Hematopoietic multipotent progenitor cell treated with erythropoietin and hydrocortisone succinate and interleukin-3 and kit ligand, for 17 days (in vitro differentiated cells): Measurements from ENCODE around the gene CTXND1.
A peak's percentile ranks its signal among the peaks of the same experiment; 100 is the strongest.

Experiments used
- DNase-seq: peaks from one replicate; pipeline ENCODE4 v3.0.0-alpha.2; 2015; ENCODE audit warnings: low spot score

CTXND1 gene

DNA sequence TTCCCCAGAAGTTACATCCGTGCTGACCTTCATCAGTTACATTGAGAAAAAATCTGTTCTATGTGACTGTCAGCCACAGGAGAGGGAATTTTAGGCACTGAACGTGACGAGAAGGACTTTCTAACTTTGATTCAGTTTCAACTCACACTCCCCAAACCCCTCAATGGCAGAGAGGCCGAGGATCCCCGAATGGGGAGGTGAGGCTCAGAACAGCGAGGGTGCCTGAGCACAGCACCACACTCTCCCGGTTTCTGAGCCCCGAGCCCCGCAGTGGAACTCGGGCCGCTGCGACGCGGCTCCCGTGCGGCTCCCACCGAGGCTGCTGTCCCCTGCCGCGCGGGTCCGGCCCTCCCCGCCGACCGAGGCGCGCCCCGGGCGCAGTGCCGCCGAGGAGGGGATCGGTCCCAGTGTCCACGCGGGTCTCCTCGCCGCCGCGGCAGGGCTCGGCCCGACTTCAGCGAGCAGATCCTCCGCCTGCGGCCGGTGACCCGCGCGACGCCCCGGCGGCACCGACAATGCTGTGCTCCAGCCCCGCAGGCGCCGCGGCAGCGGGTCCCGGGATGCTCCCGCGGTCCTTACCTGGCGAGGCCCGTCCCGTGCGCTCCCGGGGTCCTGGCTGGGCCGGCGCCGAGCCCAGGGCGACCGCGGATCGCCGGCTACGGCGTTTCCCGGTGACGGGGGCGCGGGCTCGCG is 439 bp downstream of the CTXND1 start:
- DNase-seq = no peak

DNA sequence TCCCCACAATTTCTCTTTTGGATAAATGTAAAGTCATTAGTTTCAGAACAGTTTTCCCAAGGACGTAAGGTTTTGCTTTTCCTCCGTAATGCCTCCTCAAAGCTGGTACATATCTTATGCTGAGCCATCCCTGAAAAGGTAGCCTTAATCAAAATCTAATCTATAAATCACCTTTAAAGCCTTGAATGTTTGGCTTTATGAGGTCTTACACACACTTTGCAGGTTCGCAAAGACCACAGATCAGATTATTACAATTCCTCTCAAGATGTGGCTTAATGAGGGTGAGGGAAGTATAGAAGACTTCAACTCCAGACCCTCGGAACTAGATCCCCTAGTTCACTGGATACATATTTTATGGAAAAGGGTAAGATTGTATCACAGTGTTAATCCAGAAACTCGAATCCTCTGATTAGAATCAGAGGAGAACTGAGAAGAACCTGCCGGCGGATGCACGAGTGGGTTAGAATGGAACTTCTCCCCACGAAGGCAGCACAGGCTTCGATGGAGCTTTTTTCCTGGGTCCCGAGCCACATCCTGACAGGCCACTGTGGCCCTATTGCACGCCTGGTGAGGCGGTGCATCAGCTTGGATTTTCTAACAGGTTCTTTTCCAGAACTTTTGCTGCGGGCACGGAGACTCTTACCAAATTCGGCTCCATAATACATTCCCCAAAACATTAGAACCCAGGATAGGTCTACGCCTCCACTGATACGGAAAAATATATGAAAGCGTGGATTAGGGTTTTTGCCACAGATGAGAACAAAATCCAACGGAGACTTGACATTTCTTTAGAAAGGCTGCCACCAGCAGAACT is 1.2 kb downstream of the CTXND1 start:
- no peak for DNase-seq

DNA sequence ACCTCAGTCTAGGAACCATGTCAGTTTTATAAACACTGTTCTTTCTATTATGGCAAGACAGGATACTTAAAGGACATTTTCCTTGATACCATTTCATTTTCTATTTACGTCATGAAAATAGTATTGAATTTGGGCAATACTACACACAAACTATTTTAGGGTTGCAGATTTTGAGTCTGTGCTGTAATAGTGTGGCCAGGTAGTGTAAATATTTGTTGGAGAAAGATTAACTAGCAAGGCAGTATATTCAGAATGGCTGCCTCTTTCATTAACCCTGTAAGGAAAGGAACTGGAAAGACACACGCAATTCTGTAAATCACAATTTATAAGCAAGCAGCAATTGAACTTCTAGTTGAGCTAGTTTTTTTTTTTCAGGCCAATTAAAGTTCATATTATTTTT is 2.0 kb downstream of the CTXND1 start:
- no peak for DNase-seq

DNA sequence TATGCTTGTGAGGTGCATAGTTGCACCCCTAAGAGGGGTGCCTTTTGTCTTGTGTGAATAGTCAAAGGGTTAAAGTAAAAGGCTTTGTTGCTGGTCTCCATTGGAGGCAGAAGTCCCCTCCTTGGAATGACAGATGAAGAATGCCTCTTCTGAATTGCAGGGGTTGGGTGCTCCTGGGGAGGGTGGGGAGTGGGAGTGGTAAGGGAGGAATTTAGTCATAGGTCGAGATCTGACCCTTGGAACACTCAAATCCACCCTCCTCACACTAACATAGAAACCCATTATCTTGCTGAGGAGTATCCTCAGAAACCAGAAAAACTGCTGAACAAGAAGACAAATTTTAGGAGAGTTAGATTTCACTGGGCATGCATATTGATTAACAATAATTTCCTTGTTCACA is 4.7 kb downstream of the CTXND1 start:
- no peak for DNase-seq

DNA sequence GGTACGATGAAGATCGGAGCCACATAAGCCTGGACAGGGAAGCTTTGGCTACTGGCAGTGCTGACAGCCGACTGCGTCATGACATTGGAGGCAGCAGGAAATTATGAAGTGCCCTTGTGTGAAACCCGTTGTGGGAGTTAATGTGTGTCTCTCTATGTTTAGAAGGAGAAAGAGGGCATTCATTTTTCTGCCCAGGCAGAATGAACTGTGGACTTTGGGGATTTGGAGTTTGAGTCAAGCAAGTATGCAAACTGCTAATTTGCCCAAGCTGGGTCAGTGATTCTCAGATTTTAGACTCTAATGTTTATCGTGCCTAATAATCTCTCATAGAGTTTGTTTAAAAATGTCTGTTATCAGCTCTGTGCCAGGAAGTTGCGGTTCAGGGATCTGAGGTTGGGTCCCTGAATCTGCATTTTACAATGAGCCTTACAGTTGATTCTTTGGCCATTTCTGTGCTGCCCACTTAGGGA is 5.6 kb downstream of the CTXND1 start:
- no peak for DNase-seq

DNA sequence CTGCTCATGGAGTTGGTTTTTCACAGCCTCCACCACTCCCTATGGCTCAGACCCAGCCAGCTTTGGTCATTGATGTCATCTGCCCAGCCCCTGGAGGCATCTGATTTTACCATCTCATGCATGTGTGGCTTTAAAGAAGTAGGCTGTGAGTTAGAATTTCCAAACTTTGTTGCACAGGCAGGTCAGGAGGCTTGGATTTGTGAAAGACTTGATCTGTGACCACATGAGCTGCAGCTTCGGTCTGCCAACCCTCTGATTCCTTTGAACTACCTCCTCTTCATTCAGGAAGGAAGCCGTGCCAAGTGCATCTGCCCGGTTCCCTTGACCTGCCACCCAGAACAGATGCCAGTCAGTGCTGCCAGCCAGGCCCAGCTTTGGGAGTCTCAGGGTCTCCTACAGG is 9.2 kb downstream of the CTXND1 start:
- DNase-seq = no peak

DNA sequence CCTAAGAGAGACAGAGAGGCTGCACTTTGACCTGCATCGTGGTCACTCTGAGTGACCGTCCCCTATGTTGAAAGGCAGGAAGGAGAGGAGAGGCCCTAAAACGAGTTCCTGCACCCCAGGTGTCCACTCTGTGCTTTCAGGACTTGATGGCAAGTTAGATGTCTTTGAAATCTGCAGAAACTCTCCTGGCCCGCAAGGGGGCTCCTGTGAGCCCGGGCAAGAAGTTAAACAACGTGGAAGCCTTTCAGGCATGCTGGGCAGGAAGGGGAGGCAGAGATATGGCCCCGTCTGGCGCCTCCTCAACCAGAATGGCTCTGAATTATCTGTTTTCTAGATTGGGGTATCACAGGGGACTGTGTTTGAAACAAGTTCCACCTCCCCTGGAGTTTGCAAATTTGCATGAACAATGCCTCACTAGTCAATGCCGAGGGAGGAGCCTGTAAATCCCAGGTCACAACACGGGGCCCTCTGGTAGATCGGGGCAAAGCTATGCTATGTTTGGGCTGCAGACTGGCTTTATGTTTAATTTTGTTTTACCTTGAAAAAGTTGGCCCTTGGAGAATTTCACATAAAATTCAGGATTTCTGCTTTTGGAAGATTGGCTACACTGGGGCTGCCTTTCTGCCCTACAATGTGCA is 9.8 kb downstream of the CTXND1 start:
- DNase-seq = peak; percentile 21

DNA sequence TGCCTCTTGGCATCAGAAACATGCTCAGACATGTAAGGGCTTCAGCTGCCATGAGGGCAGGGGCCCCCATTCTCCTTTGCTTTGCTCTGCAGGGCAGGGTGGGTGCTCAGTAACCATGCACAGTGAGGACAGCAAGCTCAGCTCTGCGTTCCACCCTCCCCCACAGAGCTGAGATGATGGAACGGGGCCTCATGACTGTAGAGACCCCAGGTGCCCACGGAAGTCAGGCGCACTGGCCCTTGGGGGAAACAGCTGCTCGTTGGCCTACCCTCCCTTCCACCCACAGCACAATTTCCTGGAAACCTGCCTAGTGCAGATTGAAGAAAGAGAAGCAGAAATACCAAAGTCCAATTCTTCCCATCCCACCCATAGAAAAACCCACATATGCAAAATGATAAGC is 10.5 kb downstream of the CTXND1 start:
- no peak for DNase-seq

DNA sequence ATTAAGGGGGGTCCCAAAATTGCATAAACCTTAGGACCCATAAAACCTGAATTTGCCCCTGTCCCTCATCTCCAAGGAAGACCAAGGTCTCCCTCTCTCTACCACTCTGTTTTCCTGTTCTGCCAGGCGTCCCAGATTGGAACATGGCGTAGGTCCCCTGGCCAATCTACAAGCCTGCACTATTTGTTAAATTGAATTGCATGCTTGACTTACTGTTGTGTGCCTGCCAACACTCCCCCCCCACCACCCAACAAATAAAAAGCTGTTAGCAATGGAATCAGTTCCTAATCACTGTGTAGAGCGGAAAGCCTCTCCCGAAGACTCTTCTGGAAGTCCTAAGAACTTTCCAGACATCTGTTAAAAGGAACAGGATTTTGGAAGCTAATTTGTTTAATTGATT is 11.7 kb downstream of the CTXND1 start:
- no peak for DNase-seq

DNA sequence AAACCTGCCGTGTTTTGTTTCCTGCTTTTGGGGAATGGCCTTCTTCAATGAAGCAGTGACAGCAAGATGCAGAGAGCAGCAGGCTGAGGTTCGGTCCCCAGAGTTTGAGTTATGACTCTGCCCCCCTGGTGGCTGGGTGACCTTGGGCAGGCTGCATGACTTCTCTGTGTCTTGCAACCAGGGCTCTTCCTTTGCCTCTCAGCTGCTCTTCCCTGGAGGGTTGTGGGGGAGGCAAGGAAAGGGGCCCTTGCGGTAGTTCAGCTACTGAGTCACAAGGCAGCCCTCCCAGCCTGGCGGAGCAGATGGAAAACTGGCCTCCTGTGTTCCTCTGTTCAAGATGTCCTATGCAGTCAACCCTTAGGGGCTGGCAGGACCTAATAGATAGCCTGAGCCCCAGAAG is 17.1 kb downstream of the CTXND1 start:
- peak; percentile 52 for DNase-seq

DNA sequence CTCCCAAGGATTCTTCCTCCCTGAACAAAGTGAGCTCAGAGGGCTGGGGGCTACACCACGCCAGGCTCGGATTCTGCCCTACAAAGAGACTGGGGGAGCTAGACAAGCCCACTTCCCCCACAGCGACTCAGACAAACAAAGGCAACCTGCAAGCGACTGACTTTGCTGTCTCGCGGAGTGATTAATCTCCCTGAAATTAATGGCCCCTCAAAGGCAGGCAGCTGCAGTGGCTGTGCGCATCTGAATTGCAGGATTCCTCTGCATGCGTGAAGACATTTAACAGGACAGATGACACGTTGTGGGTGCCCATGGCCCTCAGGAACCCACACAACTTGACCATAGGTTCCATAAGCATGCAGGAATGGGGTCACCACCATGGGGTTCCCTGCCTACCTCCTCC is 18.4 kb downstream of the CTXND1 start:
- no peak for DNase-seq

DNA sequence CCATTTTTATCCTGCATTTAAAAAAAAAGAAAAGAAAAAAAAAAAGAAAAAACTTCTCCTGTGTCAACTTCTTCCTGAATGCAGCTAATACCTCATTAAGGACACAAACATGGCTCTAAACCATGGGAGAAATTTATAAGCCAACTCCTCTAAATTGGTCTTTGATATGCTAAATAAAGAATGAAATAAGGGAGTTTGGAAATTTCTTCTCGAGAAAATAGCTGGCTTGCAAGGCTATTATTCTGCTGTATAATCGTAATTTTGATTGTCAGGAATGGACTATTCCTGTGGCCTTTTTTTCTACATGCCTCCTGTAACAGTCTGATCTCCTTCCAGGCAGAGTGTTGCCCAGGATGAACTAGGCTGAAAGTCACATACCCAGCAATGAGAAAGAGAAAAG is 20.6 kb downstream of the CTXND1 start:
- no peak for DNase-seq

DNA sequence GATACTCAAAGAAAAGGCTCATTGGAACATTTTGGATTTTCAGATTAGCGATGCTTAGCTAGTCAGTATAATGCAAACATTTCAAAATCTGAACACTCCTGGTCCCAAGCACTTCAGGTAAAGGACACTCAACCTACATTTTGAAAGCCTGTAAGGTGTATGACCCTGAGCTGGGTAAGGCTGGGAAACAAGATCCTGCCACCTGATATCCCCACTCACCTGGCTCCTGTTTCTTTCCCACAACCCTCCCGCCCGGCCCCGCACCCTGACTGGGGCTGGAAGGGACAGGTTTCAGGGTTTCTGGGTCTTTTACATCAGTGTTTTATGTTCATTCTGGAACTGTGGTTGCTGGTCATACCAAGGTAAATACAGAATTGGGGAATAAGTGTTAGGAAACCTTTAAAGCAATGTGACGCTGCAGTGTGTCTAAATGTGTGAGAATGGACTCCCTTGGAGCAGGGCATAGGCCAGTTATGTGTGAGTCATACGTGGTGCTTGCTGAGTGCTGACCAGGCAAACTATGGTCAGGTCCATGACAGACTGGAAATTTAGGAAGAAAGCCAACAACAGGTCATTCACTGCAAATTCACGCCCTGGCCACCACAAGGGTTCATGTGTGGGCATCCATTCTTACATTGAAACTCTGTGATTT is 22.9 kb downstream of the CTXND1 start:
- DNase-seq = no peak

DNA sequence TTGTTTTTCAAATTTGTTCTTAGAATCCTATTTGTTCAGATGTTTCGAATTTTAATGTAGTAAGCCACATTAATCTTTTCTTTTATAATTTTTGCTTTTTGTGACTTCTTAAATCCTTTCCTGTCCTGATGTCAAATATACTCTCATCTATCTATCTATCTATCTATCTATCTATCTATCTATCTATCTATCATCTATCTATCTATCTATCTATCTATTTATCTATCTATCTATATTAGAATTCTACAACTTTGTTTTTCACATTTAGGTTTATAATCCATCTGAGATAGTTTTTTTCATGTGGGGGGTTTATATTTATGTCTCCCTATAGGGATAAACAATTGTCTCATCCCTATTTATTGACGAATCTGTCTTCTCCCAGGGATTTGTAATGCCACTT is 32.1 kb downstream of the CTXND1 start:
- no peak for DNase-seq

DNA sequence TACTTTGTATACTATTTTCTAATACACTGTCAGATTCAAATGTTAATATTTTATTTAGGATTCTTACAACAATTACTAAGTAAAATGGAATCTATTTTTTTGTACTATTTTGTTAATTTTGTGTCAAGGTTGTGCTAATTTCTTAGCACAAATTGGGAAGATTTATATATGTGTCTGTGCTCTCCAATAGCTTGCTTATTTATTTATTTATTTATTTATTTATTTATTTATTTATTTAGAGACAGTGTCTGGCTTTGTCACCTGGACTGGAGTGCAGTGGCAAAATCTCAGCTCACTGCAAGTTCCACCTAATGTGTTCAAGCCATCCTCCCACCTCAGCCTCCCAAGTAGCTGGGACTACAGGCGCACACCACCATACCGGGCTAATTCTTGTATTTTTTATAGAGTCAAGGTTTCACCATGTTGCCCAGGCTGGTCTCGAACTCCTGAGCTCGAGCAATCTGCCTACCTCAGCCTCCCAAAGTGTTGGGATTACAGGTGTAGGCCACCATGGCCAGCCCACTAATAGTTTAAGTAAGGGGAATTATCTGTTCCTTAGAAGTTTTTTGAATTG is 34.6 kb downstream of the CTXND1 start:
- DNase-seq = no peak

DNA sequence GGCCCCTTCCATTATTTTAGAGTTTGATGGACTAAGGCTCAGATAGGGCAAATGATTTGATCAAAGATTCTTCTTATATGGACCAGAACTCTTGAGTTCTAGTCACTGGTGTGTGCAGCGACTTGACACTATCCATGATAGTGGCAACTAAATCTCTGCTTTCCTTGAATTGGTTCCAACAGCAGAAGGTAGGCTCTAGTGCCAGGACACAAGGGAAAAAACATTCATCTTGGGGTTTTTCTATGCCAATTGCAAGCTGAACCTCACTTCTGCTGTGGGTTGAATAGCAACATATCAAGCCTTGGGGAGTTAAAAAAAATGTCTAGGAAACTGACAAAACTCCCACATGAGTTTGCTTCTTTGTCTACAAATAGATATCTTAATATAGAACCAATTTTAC is 35.1 kb downstream of the CTXND1 start:
- DNase-seq = no peak

DNA sequence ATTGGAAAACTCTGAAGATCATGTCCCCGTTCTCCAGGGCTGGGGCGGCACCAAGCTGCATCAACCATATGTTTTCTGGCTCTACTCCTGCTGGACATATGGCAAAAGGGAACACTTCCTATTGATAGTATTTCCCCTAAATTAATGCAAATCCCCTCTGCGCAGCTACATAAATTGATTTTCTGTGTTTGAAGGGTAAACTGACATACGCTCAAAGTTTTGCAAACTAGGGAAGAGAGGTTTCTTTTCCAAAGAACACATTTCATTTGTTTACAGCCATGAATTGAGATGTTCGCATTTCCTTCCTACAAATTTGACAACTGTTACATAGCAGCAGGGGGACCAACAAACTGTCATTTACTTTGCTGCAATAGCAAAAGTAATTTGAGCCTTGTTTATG is 35.9 kb downstream of the CTXND1 start:
- no peak for DNase-seq

DNA sequence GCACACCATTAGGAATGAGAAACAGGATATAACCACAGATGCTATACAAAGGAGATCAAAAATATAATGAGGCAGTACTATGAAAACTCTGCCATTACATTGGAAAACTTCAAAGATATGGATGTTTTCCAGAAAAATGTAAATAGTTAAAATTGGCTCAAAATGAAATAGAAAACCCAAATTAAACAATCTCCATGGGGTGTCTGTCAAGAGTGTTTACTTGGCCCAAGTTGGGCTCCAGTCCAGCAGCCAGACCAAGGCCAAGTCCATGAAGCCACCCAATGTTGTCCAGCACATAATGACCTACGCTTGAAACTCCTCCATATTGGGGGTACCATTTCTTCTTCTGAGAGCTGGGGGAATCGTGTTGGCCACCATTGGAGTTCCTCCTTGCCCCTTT is 37.1 kb downstream of the CTXND1 start:
- DNase-seq = no peak

DNA sequence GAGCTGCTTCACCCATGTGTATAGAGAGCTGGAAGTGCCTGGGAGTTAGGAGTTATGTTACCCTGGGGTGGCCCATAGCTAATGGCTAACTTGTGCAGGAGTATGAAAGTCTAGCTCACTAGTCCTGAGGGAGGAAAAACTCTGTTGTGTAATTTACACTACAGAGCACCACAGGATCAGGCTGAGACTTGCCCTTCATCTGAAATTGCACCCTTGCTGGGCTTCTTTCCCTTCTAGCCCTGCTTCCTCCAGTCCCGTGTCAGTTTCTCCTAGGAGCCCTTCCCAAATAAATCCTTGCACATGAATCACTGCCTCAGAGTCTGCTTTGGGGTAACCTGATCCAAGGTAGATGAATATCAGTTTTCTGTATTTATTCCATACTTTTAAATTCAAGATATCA is 40.0 kb downstream of the CTXND1 start:
- no peak for DNase-seq

DNA sequence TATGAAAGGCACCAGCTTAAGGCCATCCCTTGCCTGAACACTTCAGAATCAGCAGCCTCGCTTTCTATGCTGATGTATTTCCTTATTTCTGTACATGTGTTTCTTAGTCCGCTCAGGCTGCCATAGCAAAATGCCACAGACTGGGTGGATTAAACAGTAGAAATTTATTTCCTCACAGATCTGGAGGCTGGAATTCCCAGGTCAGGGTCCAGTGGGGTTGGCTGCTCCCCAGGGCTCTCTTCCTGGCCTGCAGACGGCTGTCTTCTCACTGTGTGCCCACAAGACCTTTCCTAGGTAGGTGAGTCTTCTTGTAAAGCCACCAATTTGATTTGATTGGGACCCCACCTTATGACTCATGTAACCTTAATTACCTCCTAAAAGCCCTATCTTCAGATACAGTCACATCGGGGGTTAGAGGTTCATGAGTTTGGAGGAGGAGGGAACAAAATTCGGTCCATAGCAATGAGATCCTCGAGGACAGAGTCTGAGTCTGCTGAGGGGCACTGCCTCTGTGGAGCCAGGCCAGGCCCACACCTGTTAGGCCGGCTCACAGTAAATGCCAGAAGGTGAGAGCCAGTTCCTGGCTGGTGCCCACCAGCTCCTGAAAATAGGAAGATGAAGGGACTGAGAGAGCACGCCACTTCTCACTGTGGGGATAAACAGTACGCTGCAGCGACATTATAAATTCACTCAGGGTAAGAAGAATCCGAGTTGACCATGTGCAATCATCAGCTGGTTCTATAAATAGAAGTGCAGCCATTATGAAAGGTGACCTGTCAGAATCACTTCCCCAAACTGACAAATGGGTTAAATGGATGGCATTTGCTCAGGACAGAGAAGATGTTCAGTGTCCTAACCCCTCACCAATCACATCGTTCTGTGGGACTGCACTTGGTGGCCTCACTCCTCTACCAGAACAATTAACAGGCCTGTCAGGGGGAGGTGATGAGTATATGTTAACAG is 41.1 kb downstream of the CTXND1 start:
- DNase-seq = no peak
